Heart left ventricle (tissue), 13 donors: ENCODE data around the gene MBTPS2.

Experiments used
- CTCF ChIP-seq, 12 donors: fragments of 200-600 bp; sonication (generic) in 4 of 12; IDR thresholded peaks; one replicate each; pipeline versions ENCODE4 v1.5.0 to v1.8.0; 2018 to 2022; ENCODE audit warnings: antibody characterized with exemption in 12 of 12, mild to moderate bottlenecking in 5 of 12
- POLR2A ChIP-seq, 2 donors: fragments of 450-650 bp; IDR thresholded peaks; one replicate each; pipeline ENCODE4 v1.6.1; 2017; ENCODE audit warnings: antibody characterized with exemption in 2 of 2, mild to moderate bottlenecking in 2 of 2, moderate library complexity in 2 of 2
- donor health status: ischemic (EF 13 %, LVEDD 7.1; RV severe dilation, severe dysfunction).
- donor health status: DM: no; HTN: yes; CAD: no.
- donor health status: DM: no; HTN: no; CAD: no.
- donor health status: ischemic (EF 25% LVEDD 6.9; RV normal size, moderate dysfunction).
- donor health status: ischemic (EF 25% LVEDD 5.7; RV mildly dilated, moderate dysfunction).
- donor health status: ischemic (EF 35%, LVEDD 5.7; RV mildly dilated, moderate dysfunction).
- donor health status: nonischemic (EF 11% LVEDD 7.7; RV severe dilation, severe dysfunction).
- donor health status: DM: yes; HTN: yes; CAD: no.
- donor health status: PGD.
- donor health status: ischemic (EF 29% LVEDD 5.4; RV normal size, mild dysfunction).
- donor health status: nonischemic (EF 23%, LVEDD 6.1; RV moderate dilation, normal function).

DNA sequence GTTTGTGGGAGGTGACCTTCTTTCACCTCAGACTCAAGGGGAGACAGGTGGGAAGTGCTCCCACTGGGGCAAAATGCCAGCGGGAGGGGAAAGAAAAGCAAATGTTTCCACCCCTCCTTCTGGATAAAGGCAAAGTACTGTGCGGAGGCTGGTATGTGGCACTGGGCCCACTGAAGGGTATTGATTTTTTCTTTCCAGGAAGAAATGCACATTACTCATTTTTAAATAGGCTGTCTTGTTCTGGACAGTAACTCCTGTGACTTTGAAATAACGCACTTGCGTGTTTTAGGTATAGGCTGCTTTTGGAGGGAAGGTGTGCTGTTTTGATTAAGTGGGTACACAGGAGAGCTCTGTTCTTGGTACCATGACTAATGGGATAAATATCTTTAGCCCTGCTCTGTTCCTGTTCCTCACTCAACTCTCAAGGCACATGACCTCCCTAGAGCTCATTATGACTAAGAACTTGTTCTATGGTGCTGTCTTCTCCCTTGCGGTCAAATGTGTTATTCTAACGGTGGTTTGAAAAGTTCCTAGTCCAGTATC is 40.7 kb upstream of the MBTPS2 start:
- TF ChIP-seq CTCF (IDR thresholded peaks at IDR 0.05) (no peak), POLR2A (IDR thresholded peaks at IDR 0.05) (no peak)
